Epidermal melanocyte (primary cell): ENCODE data around the gene MDH1B.

Source experiments
- DNase-seq: peaks from one replicate; pipeline ENCODE4 v3.0.0; 2011; ENCODE audit warnings: low spot score; ENCODE audit not compliant: insufficient read length

Gene MDH1B

DNA sequence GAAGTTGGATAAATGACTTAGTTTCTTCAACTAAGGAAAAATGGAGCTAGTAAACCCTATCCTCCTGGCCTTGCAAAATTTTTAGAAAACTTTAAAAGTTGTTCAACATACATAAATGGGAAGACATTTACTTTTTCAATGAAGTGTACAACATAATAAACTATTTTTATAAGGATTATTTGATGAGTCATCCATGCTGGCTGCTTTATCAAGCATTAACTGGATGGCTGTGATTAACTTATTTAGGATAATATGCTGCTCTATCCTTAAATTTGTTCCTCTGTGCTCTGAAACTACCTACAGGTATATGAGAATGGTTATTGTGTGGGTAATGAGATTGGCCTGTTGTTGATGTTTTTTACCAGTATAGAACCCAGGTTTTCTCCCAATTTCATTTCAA, 68.2 kb downstream of the MDH1B start:
- DNase-seq, result no peak

DNA sequence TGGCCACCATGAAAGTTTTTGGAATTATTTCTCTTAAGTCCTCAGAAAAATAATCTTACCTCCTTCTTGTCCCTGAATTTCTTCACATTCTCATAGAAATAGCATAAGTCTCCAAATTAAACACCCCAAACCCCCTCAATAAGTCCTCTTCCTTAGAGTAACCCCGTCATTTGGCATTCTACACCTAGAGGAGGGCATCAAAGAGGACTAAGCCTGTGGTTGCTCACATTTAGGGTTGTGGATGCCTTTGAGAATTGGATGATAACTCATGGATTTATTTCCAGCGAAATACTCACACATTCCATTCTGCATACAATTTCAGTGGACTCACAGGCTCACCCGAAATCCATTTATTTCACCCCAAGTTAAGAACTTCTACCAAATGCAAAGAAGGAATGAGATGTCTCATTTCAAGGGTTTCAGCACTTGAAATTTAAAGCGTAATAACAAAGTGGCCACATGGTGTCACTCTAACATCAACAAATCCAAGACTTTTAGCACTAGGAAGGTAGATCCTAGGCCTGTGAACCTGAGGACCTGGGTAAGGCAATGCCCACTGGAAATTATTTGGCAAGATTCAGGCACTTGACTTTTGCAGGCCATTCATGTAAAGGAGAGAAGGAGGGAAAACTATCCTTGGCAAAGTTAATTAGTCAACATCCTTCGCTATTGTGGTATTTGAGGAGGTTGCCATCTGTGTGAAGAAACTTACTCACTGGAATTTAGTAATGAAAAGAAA, 71.6 kb downstream of the MDH1B start:
- peak; percentile 33 for DNase-seq

GRCh38 chr2:206692971-206693370, 72.2 kb downstream of the MDH1B start:
- DNase-seq, result no peak

DNA sequence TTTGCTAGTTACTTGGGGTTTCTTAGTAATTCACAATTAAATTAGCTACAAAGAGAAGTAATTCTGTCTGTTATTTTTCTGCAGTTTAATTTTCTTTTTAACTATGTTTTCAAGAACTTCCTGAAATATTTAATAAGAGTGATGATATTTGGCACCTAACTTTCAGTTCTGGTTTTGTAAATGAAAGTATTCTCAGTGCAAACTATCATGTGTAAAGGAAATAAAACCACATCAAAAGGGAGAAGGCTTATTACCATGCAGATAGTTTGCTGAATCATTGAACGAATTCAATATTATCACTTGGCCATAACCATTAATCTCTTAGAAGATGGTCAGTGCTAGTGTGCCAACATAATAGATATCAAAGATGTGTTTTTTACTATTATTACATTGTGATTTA, 76.1 kb downstream of the MDH1B start:
- DNase-seq, result no peak

DNA sequence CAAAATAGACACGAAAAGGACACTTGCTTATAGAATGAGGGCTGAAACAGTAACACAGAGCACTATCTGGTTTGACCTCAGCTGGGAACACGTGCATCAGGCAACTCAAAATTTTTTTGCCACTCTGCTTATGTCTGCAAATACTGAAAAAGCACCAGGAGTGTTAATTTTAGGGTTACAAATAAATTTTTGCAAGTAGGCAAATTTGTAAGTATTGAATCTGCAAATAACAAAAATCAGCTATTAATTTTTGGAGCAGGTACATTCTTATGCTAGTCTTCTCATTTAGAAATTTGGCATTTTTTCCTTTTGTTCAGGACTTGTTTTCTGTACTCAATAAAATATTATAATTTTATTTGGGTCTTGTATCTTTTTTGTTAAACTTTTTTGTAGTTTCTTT, 76.7 kb downstream of the MDH1B start:
- no peak for DNase-seq
